CD14-positive monocyte (primary cell): ENCODE results near the gene TUBAL3. TPM values are rescaled to one million over a fixed set of nuclear protein-coding genes. Genes with fewer than 3 reads are reported as not detected.

ENCODE experiments used
- DNase-seq, 3 donors: peaks; one replicate each; pipeline ENCODE4 v3.0.0-alpha.2; 2011 to 2022
- H2AFZ ChIP-seq: 2 replicates; pipeline ENCODE4 v1.6.0; 2012; ENCODE audit warnings: mild to moderate bottlenecking, low read depth, low read length, inconsistent platforms; ENCODE audit not compliant: insufficient read depth, poor library complexity, severe bottlenecking
- H3K27ac ChIP-seq, 2 donors: 1 replicate in 1 of 2; 2 replicates in 1 of 2; pipeline ENCODE4 v1.5.1; 2012 to 2013; ENCODE audit warnings: low read length in 2 of 2, control low read depth in 1 of 2, inconsistent platforms in 1 of 2, low read depth in 1 of 2, mild to moderate bottlenecking in 1 of 2
- H3K27me3 ChIP-seq, 2 donors: one replicate each; pipeline versions ENCODE4 v1.6.0 to v1.6.1; 2011 to 2013; ENCODE audit warnings: low read length in 2 of 2; ENCODE audit not compliant: control insufficient read depth in 2 of 2, insufficient read depth in 2 of 2
- H3K36me3 ChIP-seq, 2 donors: replicated peaks in 1 of 2; 1 replicate in 1 of 2; 2 replicates in 1 of 2; pipeline versions ENCODE4 v1.5.1 to v1.6.1; 2012 to 2013; ENCODE audit warnings: low read length in 2 of 2, control low read depth in 1 of 2, inconsistent platforms in 1 of 2, mild to moderate bottlenecking in 1 of 2; ENCODE audit not compliant: insufficient read depth in 2 of 2, control insufficient read depth in 1 of 2
- H3K4me1 ChIP-seq, 2 donors: 1 replicate in 1 of 2; 2 replicates in 1 of 2; pipeline versions ENCODE4 v1.5.1 to v1.6.1; 2012 to 2013; ENCODE audit warnings: low read length in 2 of 2, control low read depth in 1 of 2, inconsistent platforms in 1 of 2, mild to moderate bottlenecking in 1 of 2, moderate library complexity in 1 of 2; ENCODE audit not compliant: insufficient read depth in 2 of 2, control insufficient read depth in 1 of 2
- H3K4me2 ChIP-seq: replicated peaks from 2 replicates; pipeline ENCODE3; 2012; ENCODE audit warnings: low read length, moderate library complexity, mild to moderate bottlenecking; ENCODE audit not compliant: poor library complexity, severe bottlenecking; ENCODE audit errors: extremely low read depth
- H3K4me3 ChIP-seq, 3 experiments: fragments of 200-600 bp in 1 of 3; sonication (generic) in 1 of 3; replicated peaks in 1 of 3; 1 replicate in 2 of 3; 2 replicates in 1 of 3; pipeline ENCODE4 v1.5.1; 2011 to 2013; ENCODE audit warnings: low read length in 3 of 3, mild to moderate bottlenecking in 3 of 3, control low read depth in 2 of 3, low read depth in 2 of 3, inconsistent platforms in 1 of 3, moderate library complexity in 1 of 3
- H3K79me2 ChIP-seq: 2 replicates; pipeline ENCODE4 v1.6.0; 2012; ENCODE audit warnings: mild to moderate bottlenecking, control low read depth, inconsistent platforms, low read length, moderate library complexity; ENCODE audit not compliant: insufficient read depth
- H3K9ac ChIP-seq: 2 replicates; pipeline ENCODE4 v1.6.0; 2017; ENCODE audit warnings: low read length, mild to moderate bottlenecking; ENCODE audit not compliant: insufficient read depth, poor library complexity, severe bottlenecking
- H3K9me3 ChIP-seq, 2 donors: replicated peaks in 1 of 2; 1 replicate in 1 of 2; 2 replicates in 1 of 2; pipeline versions ENCODE4 v1.5.1 to v1.6.1; 2012 to 2013; ENCODE audit warnings: low read length in 2 of 2, control low read depth in 1 of 2; ENCODE audit not compliant: control insufficient read depth in 1 of 2, insufficient read depth in 1 of 2
- H4K20me1 ChIP-seq: 2 replicates; pipeline ENCODE4 v1.6.0; 2012; ENCODE audit warnings: mild to moderate bottlenecking, low read length, control low read depth, moderate library complexity; ENCODE audit not compliant: insufficient read depth
- H3K27ac Mint-ChIP-seq, 7 donors: one replicate each; pipeline ENCODE4 v1.8.0; 2020; ENCODE audit warnings: mild to moderate bottlenecking in 7 of 7, mixed read lengths in 7 of 7, moderate library complexity in 6 of 7, inconsistent platforms in 2 of 7
- H3K27me3 Mint-ChIP-seq, 3 donors: one replicate each; pipeline ENCODE4 v1.8.0; 2021 to 2022; ENCODE audit warnings: low read depth in 3 of 3, mild to moderate bottlenecking in 3 of 3, mixed read lengths in 3 of 3, moderate library complexity in 3 of 3, inconsistent platforms in 1 of 3
- H3K36me3 Mint-ChIP-seq, 2 donors: one replicate each; pipeline ENCODE4 v1.8.0; 2020; ENCODE audit warnings: mixed read lengths in 2 of 2, inconsistent platforms in 1 of 2, mild to moderate bottlenecking in 1 of 2
- H3K4me1 Mint-ChIP-seq: one replicate; pipeline ENCODE4 v1.8.0; 2020; ENCODE audit warnings: mild to moderate bottlenecking, mixed read lengths
- H3K4me3 Mint-ChIP-seq, 2 donors: one replicate each; pipeline ENCODE4 v1.8.0; 2020; ENCODE audit warnings: mild to moderate bottlenecking in 2 of 2, mixed read lengths in 2 of 2, moderate library complexity in 1 of 2
- H3K9me3 Mint-ChIP-seq, 7 donors: one replicate each; pipeline ENCODE4 v1.8.0; 2020 to 2022; ENCODE audit warnings: mixed read lengths in 7 of 7, mild to moderate bottlenecking in 6 of 7, moderate library complexity in 6 of 7, inconsistent platforms in 2 of 7
- CTCF ChIP-seq: fragments of 200-600 bp; IDR thresholded peaks from one replicate; pipeline ENCODE4 v1.8.0; 2022; ENCODE audit warnings: antibody characterized with exemption, mild to moderate bottlenecking
- WGBS: methylation state at CpG from one replicate; pipeline ENCODE4 v1.1.5; 2013; ENCODE audit warnings: missing lambda C conversion rate; ENCODE audit not compliant: insufficient coverage; 5-methylcytosine and 5-hydroxymethylcytosine counted together
- intact Hi-C, 2 donors: fragments of 100-400 bp; cut with micrococcal nuclease; formaldehyde crosslinking; loops; one replicate each; pipeline versions ENCODE4 v1.15.0 to v1.15.1; 2023
- polyA plus RNA-seq, 3 donors: library from polyadenylated mRNA; depleted of rRNA in 1 of 3; unstranded in 2 of 3; stranded (reverse) in 1 of 3; fragments of 300-500 nt in 2 of 3; fragments of >200 nt in 1 of 3; fragmentation: Illumina TruSeq in 2 of 3; gene quantifications; 1 replicate in 2 of 3; 2 replicates in 1 of 3; pipeline ENCODE4 v1.2.3, GENCODE V29; 2012 to 2021

TUBAL3 gene
- polyA plus RNA-seq, 3 donors = not detected

GRCh38 chr10:5344746-5345145 is 59.9 kb downstream of the TUBAL3 start:
- H3K4me2 ChIP-seq = no peak overlapping the region
- intact Hi-C loops = no loop called here

GRCh38 chr10:5343979-5344378 is 60.6 kb downstream of the TUBAL3 start:
- no peaks in the 10 kb centered on the region for H3K4me1 ChIP-seq
- no peak for TF ChIP-seq CTCF
- no peak overlapping the region for H3K4me3 ChIP-seq
- Mint-ChIP-seq H3K27me3 (peaks cover 0 to 2% (median 0%) of the 10 kb centered on the region in 3 donors), H3K4me3 (no peak overlapping the region), H3K4me1 (no peaks in the 10 kb centered on the region), H3K36me3 (no peaks in the 10 kb centered on the region), H3K9me3 (peaks cover 0 to 2% (median 0%) of the 10 kb centered on the region in 7 donors), H3K27ac (no peak overlapping the region)
- no peaks in the 10 kb centered on the region for H3K9me3 ChIP-seq
- WGBS = 100% methylated on average over 3 of the region's 4 CpGs
- no peak overlapping the region for H3K4me2 ChIP-seq
- H2AFZ ChIP-seq = no peak overlapping the region
- H3K27me3 ChIP-seq = no peaks in the 10 kb centered on the region
- no peaks in the 10 kb centered on the region for H4K20me1 ChIP-seq
- no peak overlapping the region for H3K27ac ChIP-seq
- H3K9ac ChIP-seq = no peak overlapping the region
- no peaks in the 10 kb centered on the region for H3K79me2 ChIP-seq
- intact Hi-C loops = no loop called here
- DNase-seq = no peak
- no peaks in the 10 kb centered on the region for H3K36me3 ChIP-seq

More at GRCh38 chr10:5344746-5345145, 59.9 kb downstream of the TUBAL3 start:
- no peaks in the 10 kb centered on the region for H3K36me3 ChIP-seq
- DNase-seq = no peak
- H3K27ac ChIP-seq = no peak overlapping the region
- no peaks in the 10 kb centered on the region for H3K4me1 ChIP-seq
- H3K4me3 ChIP-seq = no peak overlapping the region
- no peaks in the 10 kb centered on the region for H3K4me1 Mint-ChIP-seq
- H3K27me3 Mint-ChIP-seq = peaks cover 0 to 2% (median 0%) of the 10 kb centered on the region in 3 donors
- no peaks in the 10 kb centered on the region for H3K36me3 Mint-ChIP-seq
- no peaks in the 10 kb centered on the region for H3K27me3 ChIP-seq
- no peaks in the 10 kb centered on the region for H3K9me3 ChIP-seq
- H3K9me3 Mint-ChIP-seq = peaks cover 0 to 2% (median 0%) of the 10 kb centered on the region in 7 donors
- TF ChIP-seq CTCF = no peak
- H2AFZ ChIP-seq = no peak overlapping the region
- no peak overlapping the region for H3K9ac ChIP-seq
- H3K79me2 ChIP-seq = no peaks in the 10 kb centered on the region
- no peak overlapping the region for H3K27ac Mint-ChIP-seq
- no peak overlapping the region for H3K4me3 Mint-ChIP-seq
- no peaks in the 10 kb centered on the region for H4K20me1 ChIP-seq
